ENCODE results near the gene CASP2.
"Not testable (repeated sequence)": the region's sequence is repeated elsewhere in the genome, so short reads cannot be mapped to it uniquely, and the experiment has no call there.

The CASP2 gene

GRCh38 chr7:143263266-143264195, 24.6 kb upstream of the CASP2 start, which contains the start of gene GSTK1:
GSTK1 (plus strand) TSS chr7:143263441; CDS start chr7:143263514, 73 bp downstream.
- in situ Hi-C loops (cut with MboI; ENCODE audit: low sequenced_read_pairs): no loop called here

GRCh38 chr7:143264196-143264568, 24.0 kb upstream of the CASP2 start:
- in situ Hi-C loops (cut with MboI; ENCODE audit: low sequenced_read_pairs): not testable (repeated sequence)

GRCh38 chr7:143265017-143265693, 23.0 kb upstream of the CASP2 start:
- in situ Hi-C loops (cut with MboI; ENCODE audit: low sequenced_read_pairs): no loop called here

GRCh38 chr7:143269251-143269650, 18.9 kb upstream of the CASP2 start:
- in situ Hi-C loops (cut with MboI; ENCODE audit: low sequenced_read_pairs): no loop called here

- in situ Hi-C loops (cut with MboI; ENCODE audit: low sequenced_read_pairs): no loop called here
Measured at GRCh38 chr7:143271240-143271639, 16.9 kb upstream of the CASP2 start.

- in situ Hi-C loops (cut with MboI; ENCODE audit: low sequenced_read_pairs): no loop called here
Measured at GRCh38 chr7:143272871-143273270, 15.3 kb upstream of the CASP2 start.

GRCh38 chr7:143279186-143280098, 8.7 kb upstream of the CASP2 start:
- in situ Hi-C loops (cut with MboI; ENCODE audit: low sequenced_read_pairs): no loop called here

GRCh38 chr7:143280160-143280559, 8.0 kb upstream of the CASP2 start:
- in situ Hi-C loops (cut with MboI; ENCODE audit: low sequenced_read_pairs): no loop called here

GRCh38 chr7:143280566-143280965, 7.6 kb upstream of the CASP2 start:
- in situ Hi-C loops (cut with MboI; ENCODE audit: low sequenced_read_pairs): no loop called here

- in situ Hi-C loops (cut with MboI; ENCODE audit: low sequenced_read_pairs): no loop called here
Measured at GRCh38 chr7:143281529-143281928, 6.6 kb upstream of the CASP2 start.

- in situ Hi-C loops (cut with MboI; ENCODE audit: low sequenced_read_pairs): no loop called here
Measured at GRCh38 chr7:143282124-143282523, 6.0 kb upstream of the CASP2 start.

GRCh38 chr7:143283381-143283780, 4.8 kb upstream of the CASP2 start:
- in situ Hi-C loops (cut with MboI; ENCODE audit: low sequenced_read_pairs): no loop called here

- in situ Hi-C loops (cut with MboI; ENCODE audit: low sequenced_read_pairs): no loop called here
Measured at GRCh38 chr7:143284591-143285469, 3.3 kb upstream of the CASP2 start, which contains the start of gene TMEM139. TMEM139 (plus strand) TSS chr7:143284958; CDS start chr7:143285958, 1,000 bp downstream.

GRCh38 chr7:143285470-143285778, 2.7 kb upstream of the CASP2 start:
- in situ Hi-C loops (cut with MboI; ENCODE audit: low sequenced_read_pairs): no loop called here

GRCh38 chr7:143285806-143286521, 2.2 kb upstream of the CASP2 start:
- in situ Hi-C loops (cut with MboI; ENCODE audit: low sequenced_read_pairs): no loop called here

GRCh38 chr7:143286522-143286890, 1.6 kb upstream of the CASP2 start:
- in situ Hi-C loops (cut with MboI; ENCODE audit: low sequenced_read_pairs): no loop called here

GRCh38 chr7:143287339-143287934, 714 bp upstream of the CASP2 start:
- in situ Hi-C loops (cut with MboI; ENCODE audit: low sequenced_read_pairs): no loop called here

- in situ Hi-C loops (cut with MboI; ENCODE audit: low sequenced_read_pairs): no loop called here
Measured at GRCh38 chr7:143288836-143289235, 685 bp downstream of the CASP2 start.

GRCh38 chr7:143289421-143289820, 1.3 kb downstream of the CASP2 start:
- in situ Hi-C loops (cut with MboI; ENCODE audit: low sequenced_read_pairs): no loop called here

All from HL-60/S4 (cell line).